Coronary artery (tissue), 2 donors: ENCODE measurements around the gene STK32C.
A peak's percentile ranks its signal among the peaks of the same experiment; 100 is the strongest.

Experiments used
- DNase-seq: peaks from one replicate; pipeline ENCODE4 v3.0.0-alpha.2; 2017; ENCODE audit warnings: low spot score
- H3K27ac ChIP-seq, 2 donors: fragments of 200-600 bp; sonication (generic); one replicate each; pipeline ENCODE4 v1.5.1; 2016 to 2019
- H3K4me3 ChIP-seq: fragments of 200-600 bp; sonication (generic); 2 replicates; pipeline ENCODE4 v1.5.1; 2016; ENCODE audit warnings: mild to moderate bottlenecking, moderate library complexity
- TF ChIP-seq, protein P1 (sequence below): fragments of 200-600 bp; sonication (generic); IDR thresholded peaks from one replicate; pipeline ENCODE4 v1.5.1; 2019; ENCODE audit warnings: antibody characterized with exemption

Gene STK32C

DNA sequence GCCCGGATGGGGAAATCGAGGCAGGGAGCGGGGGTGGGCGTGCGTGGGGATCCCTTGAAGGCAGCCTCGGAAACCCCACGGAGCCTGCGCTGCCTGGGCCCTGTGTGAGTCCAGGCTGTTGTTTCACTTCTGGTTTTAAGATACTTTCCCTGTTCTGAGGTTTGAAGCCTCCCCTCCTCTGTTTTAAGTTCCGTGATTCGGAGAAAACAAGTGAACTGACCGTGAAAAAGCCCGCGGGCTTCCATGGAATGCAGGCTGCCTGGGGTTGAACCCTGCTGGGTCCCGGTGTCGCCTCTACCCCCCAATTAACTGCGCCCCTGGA, 24.6 kb upstream of the STK32C start:
- TF ChIP-seq, protein P1, sequence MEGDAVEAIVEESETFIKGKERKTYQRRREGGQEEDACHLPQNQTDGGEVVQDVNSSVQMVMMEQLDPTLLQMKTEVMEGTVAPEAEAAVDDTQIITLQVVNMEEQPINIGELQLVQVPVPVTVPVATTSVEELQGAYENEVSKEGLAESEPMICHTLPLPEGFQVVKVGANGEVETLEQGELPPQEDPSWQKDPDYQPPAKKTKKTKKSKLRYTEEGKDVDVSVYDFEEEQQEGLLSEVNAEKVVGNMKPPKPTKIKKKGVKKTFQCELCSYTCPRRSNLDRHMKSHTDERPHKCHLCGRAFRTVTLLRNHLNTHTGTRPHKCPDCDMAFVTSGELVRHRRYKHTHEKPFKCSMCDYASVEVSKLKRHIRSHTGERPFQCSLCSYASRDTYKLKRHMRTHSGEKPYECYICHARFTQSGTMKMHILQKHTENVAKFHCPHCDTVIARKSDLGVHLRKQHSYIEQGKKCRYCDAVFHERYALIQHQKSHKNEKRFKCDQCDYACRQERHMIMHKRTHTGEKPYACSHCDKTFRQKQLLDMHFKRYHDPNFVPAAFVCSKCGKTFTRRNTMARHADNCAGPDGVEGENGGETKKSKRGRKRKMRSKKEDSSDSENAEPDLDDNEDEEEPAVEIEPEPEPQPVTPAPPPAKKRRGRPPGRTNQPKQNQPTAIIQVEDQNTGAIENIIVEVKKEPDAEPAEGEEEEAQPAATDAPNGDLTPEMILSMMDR: no peak
- peak overlapping the region in 1 of 2 donors; percentile 93 for H3K27ac ChIP-seq
- H3K4me3 ChIP-seq: peak overlapping the region; percentile 91
- DNase-seq: no peak

DNA sequence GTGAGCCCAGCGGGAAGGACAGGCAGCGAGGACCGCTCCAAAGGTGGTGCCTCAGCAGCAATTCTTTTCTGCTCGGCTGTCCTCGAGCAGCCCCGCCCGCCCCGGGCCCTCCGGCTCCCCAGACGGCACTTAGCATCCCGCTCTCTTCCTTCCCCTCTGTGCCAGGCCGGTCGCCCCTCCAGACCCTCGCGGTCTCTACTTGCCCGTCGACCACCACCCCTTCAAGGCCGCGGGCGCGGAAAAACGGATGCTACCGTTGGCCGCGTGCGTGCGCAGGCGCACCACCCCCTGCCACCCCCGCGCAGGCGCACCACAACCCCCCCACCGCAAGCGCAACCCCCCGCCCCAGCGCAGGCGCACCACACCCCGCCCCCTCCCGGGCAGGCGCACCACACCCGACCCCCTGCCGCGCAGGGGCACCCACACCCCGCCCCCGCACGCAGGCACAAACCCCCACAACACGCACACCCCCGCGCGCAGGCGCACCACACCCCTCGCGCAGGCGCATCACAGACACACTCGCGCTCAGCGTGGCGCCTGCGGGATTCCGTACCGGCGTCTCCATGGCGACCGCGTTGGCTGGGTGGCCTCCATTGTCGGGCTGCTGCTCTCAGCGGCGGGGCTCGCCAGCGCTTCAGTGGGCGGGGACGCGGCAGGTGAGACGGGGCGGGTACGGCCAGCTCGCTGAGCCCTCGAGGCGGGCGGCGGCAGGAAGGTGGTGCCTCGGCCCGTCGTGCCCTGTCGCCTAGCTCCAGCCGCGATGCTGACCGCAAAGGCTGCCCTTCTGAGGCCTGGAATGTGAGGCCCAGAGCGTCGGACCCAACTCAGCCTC, 24.1 kb upstream of the STK32C start, which contains the start of gene LRRC27:
Gene LRRC27 (plus strand): TSS at position 593 of the 832 bp plus-strand sequence. CDS start 1,332 bp downstream, outside the sequence.
- peak; percentile 99 for DNase-seq
- Histone ChIP-seq H3K4me3 (peak within 1 kb of the TSS; percentile 91), H3K27ac (peak within 1 kb of the TSS; percentile 51 to 93)
- TF ChIP-seq, protein P1: no peak

DNA sequence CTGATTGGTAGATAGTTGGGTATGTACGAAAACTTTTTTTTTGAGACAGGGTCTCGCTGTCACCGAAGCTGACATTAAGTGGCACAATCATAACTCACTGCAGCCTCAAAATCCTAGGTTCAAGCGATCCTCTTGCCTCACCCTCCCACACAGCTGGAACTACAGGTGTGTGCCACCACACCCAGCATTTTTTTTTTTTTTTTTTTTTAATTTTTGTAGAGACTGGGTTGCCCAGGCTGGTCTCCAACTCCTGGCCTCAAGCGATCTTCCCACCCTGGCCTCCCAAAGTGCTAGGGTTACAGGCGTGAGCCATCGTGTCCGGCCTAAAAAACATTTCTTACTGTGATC, 22.7 kb upstream of the STK32C start:
- TF ChIP-seq, protein P1: no peak
- Histone ChIP-seq H3K27ac (peak overlapping the region in 1 of 2 donors; percentile 54), H3K4me3 (peak overlapping the region; percentile 91)
- no peak for DNase-seq

- H3K4me3 ChIP-seq: peak overlapping the region; percentile 91
- no peak for DNase-seq
- H3K27ac ChIP-seq: peak overlapping the region in 1 of 2 donors; percentile 54
- TF ChIP-seq, protein P1: no peak
These were observed 22.1 kb upstream of the STK32C start for GRCh38 chr10:132329565-132330485.

- no peak overlapping the region for H3K4me3 ChIP-seq
- H3K27ac ChIP-seq: no peak overlapping the region
- TF ChIP-seq, protein P1: no peak
- no peak for DNase-seq
These were observed 21.0 kb upstream of the STK32C start for GRCh38 chr10:132328738-132329137.

GRCh38 chr10:132328106-132328505, 20.4 kb upstream of the STK32C start:
- no peak for DNase-seq
- TF ChIP-seq, protein P1: no peak
- H3K4me3 ChIP-seq: no peak overlapping the region
- no peak overlapping the region for H3K27ac ChIP-seq
